DND-41 (cell line): Measurements from ENCODE around the gene ZNF574.
A peak's percentile ranks its signal among the peaks of the same experiment; 100 is the strongest.

Experiments
- ATAC-seq: fragments of 200-7000 bp; cut with Tn5 transposase; 3 replicates; pipeline ENCODE4 v1.9.1; 2021; ENCODE audit warnings: low read depth; ENCODE audit not compliant: insufficient read depth
- DNase-seq: peaks from one replicate; pipeline ENCODE4 v3.0.0-alpha.2; 2020
- H2AFZ ChIP-seq: 2 replicates; pipeline ENCODE4 v1.6.0; 2012; ENCODE audit warnings: low read depth, low read length
- H3K27ac ChIP-seq: 2 replicates; pipeline ENCODE4 v1.5.1; 2012; ENCODE audit warnings: low read length, inconsistent platforms
- H3K27me3 ChIP-seq: fragments of 200-600 bp; sonication (generic); 2 replicates; pipeline ENCODE4 v1.6.0; 2012; ENCODE audit warnings: low read length, mild to moderate bottlenecking, inconsistent platforms; ENCODE audit not compliant: insufficient read depth, poor library complexity
- H3K36me3 ChIP-seq: 2 replicates; pipeline ENCODE4 v1.5.1; 2012; ENCODE audit warnings: low read length, inconsistent platforms; ENCODE audit not compliant: insufficient read depth
- H3K4me1 ChIP-seq: 2 replicates; pipeline ENCODE4 v1.5.1; 2012; ENCODE audit warnings: mild to moderate bottlenecking, low read length; ENCODE audit not compliant: insufficient read depth
- H3K4me2 ChIP-seq: 2 replicates; pipeline ENCODE4 v1.6.0; 2012; ENCODE audit warnings: mild to moderate bottlenecking, moderate library complexity, low read length, inconsistent platforms; ENCODE audit not compliant: insufficient read depth
- H3K4me3 ChIP-seq, 2 experiments: fragments of 200-600 bp in 1 of 2; shearing (Covaris generic) in 1 of 2; 2 replicates each; pipeline ENCODE4 v1.5.1; 2012 to 2016; ENCODE audit warnings: inconsistent platforms in 2 of 2, low read length in 2 of 2, mild to moderate bottlenecking in 2 of 2, low read depth in 1 of 2, moderate library complexity in 1 of 2
- H3K79me2 ChIP-seq: 2 replicates; pipeline ENCODE4 v1.6.0; 2012; ENCODE audit warnings: low read length, inconsistent platforms; ENCODE audit not compliant: insufficient read depth
- H3K9ac ChIP-seq: 2 replicates; pipeline ENCODE4 v1.6.0; 2012; ENCODE audit warnings: low read depth, mild to moderate bottlenecking, inconsistent platforms, low read length, moderate library complexity
- H3K9me3 ChIP-seq: 2 replicates; pipeline ENCODE4 v1.5.1; 2012; ENCODE audit warnings: low read length, moderate library complexity, mild to moderate bottlenecking, inconsistent platforms; ENCODE audit not compliant: insufficient read depth, severe bottlenecking
- H4K20me1 ChIP-seq: 2 replicates; pipeline ENCODE4 v1.6.0; 2012; ENCODE audit warnings: low read length; ENCODE audit not compliant: insufficient read depth
- EZH2 ChIP-seq: IDR thresholded peaks from 3 replicates; pipeline ENCODE4 v1.6.1; 2012; ENCODE audit warnings: borderline replicate concordance, low read depth, mild to moderate bottlenecking, moderate library complexity, low read length, inconsistent platforms; ENCODE audit not compliant: severe bottlenecking
- TF ChIP-seq, protein P1 (sequence below): IDR thresholded peaks from 2 replicates; pipeline ENCODE4 v1.5.1; 2012; ENCODE audit warnings: borderline replicate concordance, low read length, moderate library complexity, mild to moderate bottlenecking; ENCODE audit not compliant: poor library complexity, severe bottlenecking; ENCODE audit errors: extremely low read depth

Gene ZNF574

DNA sequence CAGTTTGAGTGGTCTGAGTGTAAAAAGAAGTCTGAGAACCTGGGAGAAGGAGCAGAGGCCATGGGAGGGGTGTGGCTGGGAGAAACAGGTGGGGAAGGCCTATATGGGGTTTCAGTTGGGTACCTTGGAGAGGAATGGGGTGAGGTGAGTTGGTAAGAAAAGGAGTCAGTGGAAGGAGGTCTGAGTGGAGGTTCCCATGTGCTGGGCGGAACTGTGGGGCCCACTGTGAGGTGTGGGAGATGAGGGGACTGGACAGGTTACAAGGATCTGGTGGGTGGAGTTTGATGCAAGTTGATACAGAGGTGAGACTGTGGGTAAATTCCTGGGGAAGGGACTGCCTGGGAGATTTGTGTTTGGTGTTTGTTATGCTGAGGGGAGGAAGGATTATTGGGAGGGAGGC lies 2.1 kb downstream of the ZNF574 start:
- Histone ChIP-seq H3K4me2 (peak overlapping the region; percentile 90; the same call in 1 of the 2 replicates), H3K27ac (no peak overlapping the region), H3K27me3 (no peaks in the 10 kb centered on the region), H4K20me1 (peaks cover 58% of the 10 kb centered on the region), H3K79me2 (peaks cover 66% of the 10 kb centered on the region), H3K9ac (peak overlapping the region; percentile 81; the same call in 1 of the 2 replicates), H2AFZ (no peak overlapping the region), H3K4me1 (peaks cover 26% of the 10 kb centered on the region), H3K4me3 (peak overlapping the region in 1 of 2 experiments; percentile 94; a peak in 1 of 4 replicates), H3K9me3 (no peaks in the 10 kb centered on the region), H3K36me3 (peaks cover 48% of the 10 kb centered on the region)
- TF ChIP-seq, protein P1, sequence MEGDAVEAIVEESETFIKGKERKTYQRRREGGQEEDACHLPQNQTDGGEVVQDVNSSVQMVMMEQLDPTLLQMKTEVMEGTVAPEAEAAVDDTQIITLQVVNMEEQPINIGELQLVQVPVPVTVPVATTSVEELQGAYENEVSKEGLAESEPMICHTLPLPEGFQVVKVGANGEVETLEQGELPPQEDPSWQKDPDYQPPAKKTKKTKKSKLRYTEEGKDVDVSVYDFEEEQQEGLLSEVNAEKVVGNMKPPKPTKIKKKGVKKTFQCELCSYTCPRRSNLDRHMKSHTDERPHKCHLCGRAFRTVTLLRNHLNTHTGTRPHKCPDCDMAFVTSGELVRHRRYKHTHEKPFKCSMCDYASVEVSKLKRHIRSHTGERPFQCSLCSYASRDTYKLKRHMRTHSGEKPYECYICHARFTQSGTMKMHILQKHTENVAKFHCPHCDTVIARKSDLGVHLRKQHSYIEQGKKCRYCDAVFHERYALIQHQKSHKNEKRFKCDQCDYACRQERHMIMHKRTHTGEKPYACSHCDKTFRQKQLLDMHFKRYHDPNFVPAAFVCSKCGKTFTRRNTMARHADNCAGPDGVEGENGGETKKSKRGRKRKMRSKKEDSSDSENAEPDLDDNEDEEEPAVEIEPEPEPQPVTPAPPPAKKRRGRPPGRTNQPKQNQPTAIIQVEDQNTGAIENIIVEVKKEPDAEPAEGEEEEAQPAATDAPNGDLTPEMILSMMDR, result no peak
- no peak for TF ChIP-seq EZH2
- no peak for DNase-seq
- no peak for ATAC-seq

DNA sequence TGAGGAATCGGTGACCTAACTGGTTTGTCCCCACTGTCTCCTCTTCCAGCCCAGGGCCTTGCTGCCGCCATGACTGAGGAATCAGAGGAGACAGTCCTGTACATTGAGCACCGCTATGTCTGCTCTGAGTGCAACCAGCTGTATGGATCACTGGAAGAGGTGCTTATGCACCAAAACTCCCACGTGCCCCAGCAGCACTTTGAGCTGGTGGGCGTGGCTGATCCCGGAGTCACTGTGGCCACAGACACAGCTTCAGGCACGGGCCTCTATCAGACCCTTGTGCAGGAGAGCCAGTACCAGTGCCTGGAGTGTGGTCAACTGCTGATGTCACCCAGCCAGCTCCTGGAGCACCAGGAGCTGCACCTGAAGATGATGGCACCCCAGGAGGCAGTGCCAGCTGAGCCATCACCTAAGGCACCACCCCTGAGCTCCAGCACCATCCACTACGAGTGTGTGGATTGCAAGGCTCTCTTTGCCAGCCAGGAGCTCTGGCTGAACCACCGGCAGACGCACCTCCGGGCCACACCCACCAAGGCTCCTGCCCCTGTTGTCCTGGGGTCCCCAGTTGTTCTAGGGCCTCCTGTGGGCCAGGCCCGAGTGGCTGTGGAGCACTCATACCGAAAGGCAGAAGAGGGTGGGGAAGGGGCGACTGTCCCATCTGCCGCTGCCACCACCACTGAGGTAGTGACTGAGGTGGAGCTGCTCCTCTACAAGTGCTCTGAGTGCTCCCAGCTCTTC lies 2.7 kb downstream of the ZNF574 start:
- H3K27me3 ChIP-seq, result no peaks in the 10 kb centered on the region
- peaks cover 51% of the 10 kb centered on the region for H3K36me3 ChIP-seq
- no peaks in the 10 kb centered on the region for H3K9me3 ChIP-seq
- TF ChIP-seq, protein P1, result no peak
- TF ChIP-seq EZH2, result no peak
- no peak overlapping the region for H3K4me2 ChIP-seq
- ATAC-seq, result no peak
- no peak overlapping the region for H3K4me3 ChIP-seq
- peaks cover 26% of the 10 kb centered on the region for H3K4me1 ChIP-seq
- peaks cover 66% of the 10 kb centered on the region for H3K79me2 ChIP-seq
- H4K20me1 ChIP-seq, result peaks cover 64% of the 10 kb centered on the region
- H2AFZ ChIP-seq, result no peak overlapping the region
- DNase-seq, result no peak
- no peak overlapping the region for H3K9ac ChIP-seq
- H3K27ac ChIP-seq, result no peak overlapping the region

DNA sequence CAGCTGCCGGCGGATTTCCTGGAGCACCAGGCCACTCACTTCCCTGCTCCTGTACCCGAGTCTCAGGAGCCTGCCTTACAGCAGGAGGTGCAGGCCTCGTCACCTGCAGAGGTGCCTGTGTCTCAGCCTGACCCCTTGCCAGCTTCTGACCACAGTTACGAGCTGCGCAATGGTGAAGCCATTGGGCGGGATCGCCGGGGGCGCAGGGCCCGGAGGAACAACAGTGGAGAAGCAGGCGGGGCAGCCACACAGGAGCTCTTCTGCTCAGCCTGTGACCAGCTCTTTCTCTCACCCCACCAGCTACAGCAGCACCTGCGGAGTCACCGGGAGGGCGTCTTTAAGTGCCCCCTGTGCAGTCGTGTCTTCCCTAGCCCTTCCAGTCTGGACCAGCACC lies 3.3 kb downstream of the ZNF574 start:
- H3K79me2 ChIP-seq, result peaks cover 66% of the 10 kb centered on the region
- peaks cover 51% of the 10 kb centered on the region for H3K36me3 ChIP-seq
- DNase-seq (no peak), ATAC-seq (no peak)
- H3K4me3 ChIP-seq, result no peak overlapping the region
- no peak overlapping the region for H3K27ac ChIP-seq
- TF ChIP-seq, protein P1, result no peak
- no peak for TF ChIP-seq EZH2
- H3K9ac ChIP-seq, result no peak overlapping the region
- no peaks in the 10 kb centered on the region for H3K27me3 ChIP-seq
- no peak overlapping the region for H3K4me2 ChIP-seq
- H3K9me3 ChIP-seq, result no peaks in the 10 kb centered on the region
- no peak overlapping the region for H2AFZ ChIP-seq
- peaks cover 64% of the 10 kb centered on the region for H4K20me1 ChIP-seq
- peaks cover 26% of the 10 kb centered on the region for H3K4me1 ChIP-seq
